CD4-positive, alpha-beta T cell treated with Interleukin-15 for 4 hours (primary cell): Measurements from ENCODE around the gene SAMD13.

Experiments used
- DNase-seq: peaks from one replicate; pipeline ENCODE4 v3.0.0-alpha.2; 2020; ENCODE audit warnings: low spot score

Gene SAMD13

DNA sequence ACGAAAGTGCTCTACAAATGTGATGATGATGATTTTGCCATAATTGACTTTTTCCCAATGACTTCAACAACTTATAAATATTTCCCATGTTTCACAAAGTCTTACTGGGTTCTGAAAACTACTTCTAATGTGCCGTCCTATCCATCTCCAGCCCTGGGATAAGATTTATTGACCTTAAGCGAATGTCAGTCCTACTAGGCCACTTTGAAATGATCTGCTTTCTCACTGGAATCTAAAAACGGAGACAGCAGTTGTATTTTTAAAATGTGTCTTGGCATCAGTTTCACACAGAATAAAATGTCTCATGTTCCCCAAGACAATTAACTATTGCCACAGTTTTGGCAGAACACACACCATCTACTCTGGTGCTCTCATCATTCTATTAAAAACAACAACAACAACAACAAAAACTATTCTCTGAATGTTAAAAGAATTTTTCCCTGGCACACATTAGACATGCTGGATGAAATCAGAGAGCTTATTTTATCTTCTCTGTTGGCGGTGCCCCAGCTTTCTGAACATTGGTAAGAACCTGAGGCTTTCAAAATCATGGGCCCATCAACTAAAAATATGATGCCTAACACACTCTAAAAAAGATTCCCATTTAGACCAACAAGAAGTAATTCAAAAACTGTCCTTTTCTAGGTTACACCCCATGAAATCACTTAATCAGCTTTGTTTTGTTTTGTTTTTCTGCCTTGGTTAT is 73.6 kb downstream of the SAMD13 start:
- no peak for DNase-seq

DNA sequence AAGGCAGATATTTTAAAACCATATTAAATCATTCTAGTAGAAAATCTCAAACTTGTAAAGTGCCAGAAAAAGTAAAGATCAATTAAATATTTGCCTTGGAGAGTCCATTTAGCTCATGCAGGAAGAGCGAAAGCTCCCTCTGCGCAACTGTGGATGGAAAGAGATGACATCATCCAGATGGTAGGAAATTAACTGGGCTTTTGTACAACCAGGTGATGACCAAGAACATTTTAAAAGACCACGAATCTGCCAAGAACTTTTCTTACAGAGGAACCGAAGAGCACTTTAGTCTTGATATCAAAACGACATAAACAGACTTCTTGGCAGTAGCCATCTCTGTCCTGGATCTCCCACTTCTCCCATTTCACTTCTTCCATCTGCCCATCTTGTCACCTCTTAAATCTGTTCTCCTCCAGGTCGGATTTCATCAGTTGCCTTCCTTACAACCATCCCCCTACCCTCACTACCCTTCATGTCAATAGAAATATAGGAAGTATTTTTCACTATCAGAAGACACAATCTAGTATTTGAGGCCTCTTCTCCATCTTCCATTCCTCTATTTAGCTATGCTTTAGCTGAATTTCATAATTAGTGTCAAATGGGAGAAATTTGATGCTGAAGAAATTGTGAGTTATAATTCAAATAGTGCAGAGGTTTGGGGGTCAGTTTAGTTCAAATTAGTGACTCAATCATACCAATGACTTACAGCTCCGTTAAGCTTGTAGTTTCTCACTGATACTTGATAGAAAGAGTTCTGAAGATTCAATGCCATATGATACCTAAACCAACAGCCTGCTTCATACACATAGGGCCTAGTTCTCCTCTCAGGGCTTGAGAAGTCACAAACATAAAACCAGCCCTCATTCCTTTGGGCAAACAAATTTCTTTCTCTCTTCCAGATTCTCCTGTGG is 74.7 kb downstream of the SAMD13 start:
- DNase-seq = no peak

DNA sequence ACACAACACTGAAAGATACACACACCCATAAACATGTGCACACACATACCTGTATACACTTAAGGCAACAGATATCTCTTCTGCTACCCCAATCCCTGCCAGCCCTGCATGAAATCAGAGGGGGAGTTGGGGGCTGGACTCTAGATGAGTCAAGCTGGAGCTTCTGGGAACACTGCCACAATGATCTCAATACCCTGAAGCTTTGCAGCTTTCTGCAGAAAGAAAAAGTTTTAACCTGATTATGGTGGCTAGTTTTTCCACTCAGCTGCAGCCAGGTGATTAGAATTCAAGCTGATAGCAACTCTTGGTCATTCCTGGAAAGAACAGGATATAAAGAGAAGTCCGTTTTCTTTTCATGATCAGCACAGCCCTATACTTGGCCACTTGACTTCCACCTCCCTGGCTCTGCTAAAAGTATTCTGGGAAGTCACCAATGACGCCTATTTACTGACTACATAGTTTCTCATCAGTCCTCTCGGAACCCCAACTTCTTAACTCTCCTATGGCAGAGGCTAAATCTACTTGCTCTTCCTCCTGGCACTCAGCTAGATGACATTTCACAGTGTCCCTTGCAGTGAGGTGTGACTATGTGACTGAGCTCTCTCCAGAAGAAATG is 76.1 kb downstream of the SAMD13 start:
- no peak for DNase-seq

DNA sequence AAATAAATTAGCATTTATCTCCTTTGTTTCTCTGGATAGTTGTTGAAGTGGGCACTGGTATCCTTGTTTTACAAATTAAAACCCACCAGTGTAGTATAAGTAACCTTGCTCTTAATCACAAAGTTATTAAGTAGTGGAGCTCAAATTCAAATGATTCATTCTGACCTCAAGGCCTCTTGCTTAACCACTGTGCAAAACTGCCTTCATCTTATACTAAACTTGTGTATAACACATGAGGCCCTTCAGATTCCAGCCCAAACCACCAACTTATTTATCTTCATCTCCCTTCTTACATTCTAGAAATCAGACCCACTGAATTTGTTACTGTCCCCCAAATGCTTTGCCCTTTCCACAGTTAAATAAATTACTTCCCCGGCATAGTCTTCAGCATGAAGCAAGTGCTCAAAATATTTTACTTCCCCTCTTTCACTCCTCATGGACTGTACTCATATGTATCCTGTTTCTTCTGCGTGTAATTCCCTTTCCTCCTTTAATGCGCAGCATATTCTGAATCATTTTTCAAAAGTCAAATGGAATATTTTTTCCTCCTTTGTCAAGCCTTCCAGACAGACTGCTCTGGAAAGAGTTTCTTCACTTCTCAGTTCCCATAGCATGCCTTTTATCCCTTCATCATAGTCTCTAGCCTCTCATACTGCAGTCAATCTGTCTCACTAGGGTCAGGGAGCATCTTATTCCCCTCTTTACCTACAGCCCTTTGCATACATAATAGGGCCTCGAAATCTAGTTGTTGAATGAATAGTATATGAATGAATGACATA is 77.8 kb downstream of the SAMD13 start:
- no peak for DNase-seq

DNA sequence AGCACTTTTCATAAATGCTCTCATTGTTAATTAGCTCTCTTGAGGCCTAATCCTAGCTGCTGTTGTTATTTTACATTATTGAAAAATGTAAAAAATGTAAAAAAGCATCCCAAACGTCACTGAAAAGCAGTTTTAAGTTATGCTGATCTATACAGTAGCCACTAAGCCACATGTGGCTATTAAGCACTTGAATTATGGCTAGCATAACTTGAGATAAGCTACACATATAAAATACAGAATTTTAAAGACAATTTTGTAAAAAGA is 78.3 kb downstream of the SAMD13 start:
- no peak for DNase-seq

- no peak for DNase-seq
Measured at GRCh38 chr1:84382127-84382526, 80.6 kb downstream of the SAMD13 start.

DNA sequence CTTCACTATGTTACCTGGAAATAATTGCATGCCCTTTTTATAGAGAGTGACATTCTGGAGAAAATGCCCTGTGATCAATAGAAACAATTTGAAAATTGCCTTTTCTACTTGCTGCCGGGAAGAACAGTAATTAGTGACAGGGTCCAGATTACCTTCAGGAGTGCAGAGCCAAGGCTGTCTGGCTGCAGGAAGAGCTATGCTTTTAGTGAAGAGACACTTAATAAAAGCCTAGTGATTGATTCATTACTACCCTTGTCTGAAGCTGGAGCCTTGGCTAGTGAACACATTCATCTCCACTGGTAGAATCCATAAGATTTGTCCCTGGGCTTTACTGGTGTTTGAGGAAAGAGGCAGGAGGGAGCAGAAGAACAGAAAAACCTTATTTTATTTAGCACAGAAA is 83.8 kb downstream of the SAMD13 start:
- DNase-seq = no peak

DNA sequence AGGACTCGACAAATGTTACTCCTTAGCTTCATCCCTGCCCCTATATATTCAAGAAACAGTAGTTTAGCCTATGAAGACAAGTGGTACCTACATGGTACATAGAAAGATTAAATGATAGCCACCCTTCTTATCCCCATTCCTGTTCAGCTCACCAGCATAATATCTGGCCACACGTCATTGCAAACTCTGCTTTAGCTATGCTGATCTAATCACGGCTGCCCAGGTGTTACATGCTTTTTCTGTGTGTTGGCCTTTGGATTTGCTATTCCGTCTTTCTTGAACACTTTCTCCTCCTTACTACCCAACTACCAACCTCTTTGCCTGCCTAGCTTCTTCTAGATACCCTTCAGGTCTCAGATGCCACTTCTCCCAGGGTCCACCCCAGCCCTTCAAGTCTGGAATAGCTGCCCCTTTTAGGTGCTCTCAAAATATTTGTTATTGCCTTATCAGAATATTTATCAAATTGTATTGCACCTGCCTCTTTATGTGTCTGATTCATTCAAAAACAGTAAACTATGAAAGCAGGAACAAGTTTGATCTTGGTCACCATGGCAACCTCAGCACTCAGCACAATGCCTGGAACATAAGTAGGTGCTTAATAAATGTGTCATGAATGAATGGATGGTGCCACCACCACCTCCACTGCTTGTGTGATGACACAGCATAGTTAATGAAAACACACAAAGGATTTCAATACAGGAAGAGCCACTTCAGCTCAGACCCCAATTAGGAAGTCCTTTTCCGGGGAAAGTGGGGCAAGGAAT is 85.4 kb downstream of the SAMD13 start:
- no peak for DNase-seq

GRCh38 chr1:84387480-84388163 is 86.1 kb downstream of the SAMD13 start:
- no peak for DNase-seq

DNA sequence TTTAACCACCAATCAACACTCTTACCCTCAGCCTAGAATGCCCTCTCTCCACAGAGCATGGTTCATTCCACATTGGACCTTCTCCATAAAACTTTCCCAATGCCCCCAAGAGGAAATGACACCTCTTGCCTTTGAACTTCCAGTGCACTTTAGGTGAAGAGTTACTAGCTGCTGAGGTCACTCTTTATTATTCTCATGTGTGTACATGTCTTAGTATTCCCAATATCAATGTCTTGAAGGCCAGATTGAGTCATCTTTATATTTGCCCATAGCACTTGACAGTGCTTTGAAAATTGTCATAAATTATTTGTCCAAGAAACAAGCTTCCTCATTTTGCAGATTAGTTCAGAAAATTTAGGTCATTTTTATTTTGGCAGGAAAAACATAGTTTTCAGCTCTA is 88.7 kb downstream of the SAMD13 start:
- no peak for DNase-seq

DNA sequence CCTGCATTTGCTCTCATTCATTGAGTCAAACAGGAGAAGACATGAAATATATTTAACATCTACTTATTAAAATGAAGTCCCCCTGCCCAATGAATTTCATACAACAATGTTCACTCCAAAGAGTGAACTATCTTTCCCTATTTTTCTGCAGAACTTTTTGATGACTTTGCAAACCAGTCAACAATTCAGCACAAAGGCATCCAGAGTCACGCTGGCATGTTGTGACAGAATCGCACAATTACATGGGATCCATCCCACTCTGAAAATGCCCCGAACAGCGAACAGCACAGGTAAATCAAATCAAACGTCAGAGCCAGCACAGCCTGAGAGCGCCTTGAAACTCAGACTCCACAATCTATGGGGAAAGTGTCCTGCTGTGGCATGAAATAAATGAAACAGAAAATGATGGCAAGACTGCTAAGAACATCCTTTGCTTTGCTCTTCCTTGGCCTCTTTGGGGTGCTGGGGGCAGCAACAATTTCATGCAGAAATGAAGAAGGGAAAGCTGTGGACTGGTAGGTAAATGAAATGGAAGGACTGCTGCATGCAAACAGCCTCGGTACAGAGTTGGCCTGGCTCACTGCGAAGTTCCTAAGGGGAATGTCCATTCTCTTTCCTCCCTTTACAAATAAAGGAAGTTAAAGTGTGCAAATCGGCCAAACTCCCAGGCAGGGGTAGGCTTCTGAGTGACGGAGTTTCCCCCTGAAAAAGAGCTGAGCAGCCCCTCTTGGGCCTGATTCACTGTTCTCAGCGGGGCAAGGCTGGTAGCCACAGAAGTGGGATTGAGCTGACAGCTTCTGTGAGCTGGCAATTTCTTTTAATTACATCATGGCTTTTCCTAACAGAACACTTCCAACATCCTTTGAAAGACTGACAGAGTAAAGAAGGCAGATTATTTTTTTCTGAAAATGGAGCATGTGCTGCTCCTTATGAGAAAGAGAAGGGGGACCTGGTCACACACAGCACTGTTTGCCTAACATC is 97.0 kb downstream of the SAMD13 start, which contains the start of gene DNASE2B:
DNASE2B (plus strand) TSS at position 310 of the 981 bp plus-strand sequence; CDS start at position 391, 81 bp downstream.
- no peak for DNase-seq
